GM12874 (cell line): ENCODE data around the gene SLAMF9.

Experiments used
- TF ChIP-seq, protein P1 (sequence below): IDR thresholded peaks from 2 replicates; pipeline ENCODE4 v1.5.1; 2011; ENCODE audit warnings: low read depth, mild to moderate bottlenecking, control low read depth, low read length, moderate library complexity; ENCODE audit not compliant: insufficient read depth

The SLAMF9 gene

DNA sequence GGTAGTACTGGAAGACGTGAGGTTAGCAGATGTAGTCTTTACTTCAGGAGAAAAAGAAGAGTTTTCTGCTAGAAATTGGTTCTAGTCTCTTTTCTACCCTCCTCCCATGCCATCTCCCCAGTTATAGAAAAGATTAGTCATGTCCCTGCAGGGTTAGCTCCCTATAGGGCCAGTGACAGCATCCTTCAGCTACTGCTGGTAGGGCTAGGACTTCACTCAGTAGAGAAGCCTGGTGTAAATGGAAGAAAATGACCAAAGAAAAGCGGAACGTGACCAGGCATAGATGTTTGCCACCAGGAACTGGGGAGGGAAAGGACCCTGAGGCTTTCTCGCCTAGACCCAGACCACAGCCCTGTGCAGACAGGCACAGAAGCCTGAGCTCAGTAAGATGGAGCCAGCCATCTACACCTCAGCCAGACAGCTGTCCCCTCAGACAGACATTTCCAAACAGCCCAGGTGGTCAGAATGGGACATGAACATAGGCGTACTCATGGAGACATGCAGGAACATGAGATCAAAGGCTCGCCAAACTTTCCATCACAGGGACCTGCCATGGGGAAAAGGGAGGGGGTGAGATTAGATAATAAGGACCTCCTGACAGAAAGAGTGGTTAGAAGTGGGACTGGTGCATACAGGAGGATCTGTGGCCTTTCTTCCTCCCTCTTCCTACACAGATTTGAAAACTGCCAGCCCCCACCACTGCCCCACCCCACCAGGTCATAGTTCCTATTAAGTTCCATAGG lies 23.5 kb upstream of the SLAMF9 start:
- TF ChIP-seq, protein P1, sequence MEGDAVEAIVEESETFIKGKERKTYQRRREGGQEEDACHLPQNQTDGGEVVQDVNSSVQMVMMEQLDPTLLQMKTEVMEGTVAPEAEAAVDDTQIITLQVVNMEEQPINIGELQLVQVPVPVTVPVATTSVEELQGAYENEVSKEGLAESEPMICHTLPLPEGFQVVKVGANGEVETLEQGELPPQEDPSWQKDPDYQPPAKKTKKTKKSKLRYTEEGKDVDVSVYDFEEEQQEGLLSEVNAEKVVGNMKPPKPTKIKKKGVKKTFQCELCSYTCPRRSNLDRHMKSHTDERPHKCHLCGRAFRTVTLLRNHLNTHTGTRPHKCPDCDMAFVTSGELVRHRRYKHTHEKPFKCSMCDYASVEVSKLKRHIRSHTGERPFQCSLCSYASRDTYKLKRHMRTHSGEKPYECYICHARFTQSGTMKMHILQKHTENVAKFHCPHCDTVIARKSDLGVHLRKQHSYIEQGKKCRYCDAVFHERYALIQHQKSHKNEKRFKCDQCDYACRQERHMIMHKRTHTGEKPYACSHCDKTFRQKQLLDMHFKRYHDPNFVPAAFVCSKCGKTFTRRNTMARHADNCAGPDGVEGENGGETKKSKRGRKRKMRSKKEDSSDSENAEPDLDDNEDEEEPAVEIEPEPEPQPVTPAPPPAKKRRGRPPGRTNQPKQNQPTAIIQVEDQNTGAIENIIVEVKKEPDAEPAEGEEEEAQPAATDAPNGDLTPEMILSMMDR, result no peak

- TF ChIP-seq, protein P1, result no peak
Measured at GRCh38 chr1:159974350-159974965, 20.4 kb upstream of the SLAMF9 start.

GRCh38 chr1:159973350-159973940 lies 19.4 kb upstream of the SLAMF9 start:
- TF ChIP-seq, protein P1, result no peak

DNA sequence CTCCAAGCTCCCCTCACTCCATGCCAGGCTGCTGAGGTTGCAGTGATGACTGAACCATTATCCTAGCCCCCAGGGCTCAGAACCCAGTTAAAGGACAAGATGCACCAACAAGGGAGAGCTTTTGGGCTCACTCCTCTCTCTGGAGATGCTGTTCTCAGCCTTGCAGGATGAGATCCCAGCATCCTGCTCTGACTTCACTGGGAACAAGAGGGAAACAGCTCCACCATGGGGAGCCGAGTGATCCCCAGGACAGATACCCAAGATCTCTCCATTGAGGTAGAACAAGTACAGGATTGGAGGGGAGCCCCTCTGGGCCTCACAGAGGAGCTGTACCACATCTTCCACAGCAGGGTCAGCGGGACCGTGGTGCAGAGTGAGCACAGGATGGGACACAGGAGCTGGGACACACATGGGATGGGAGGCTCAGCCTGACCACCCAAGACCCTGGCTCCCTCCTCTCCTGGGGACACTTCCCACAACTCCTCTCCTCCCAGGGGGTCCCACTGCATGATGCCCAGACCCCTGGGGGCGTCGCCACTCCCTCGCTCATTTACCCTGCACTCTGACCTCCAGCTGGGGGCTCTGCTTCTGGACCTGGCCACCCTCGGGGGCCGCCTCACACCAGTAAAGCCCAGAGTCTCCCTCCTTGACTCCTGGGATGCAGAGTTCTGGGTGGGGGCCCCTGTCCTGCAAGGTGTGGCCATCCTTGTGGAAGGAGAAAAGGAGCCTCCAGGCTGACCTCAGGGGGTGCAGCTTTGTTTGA lies 18.6 kb upstream of the SLAMF9 start:
- TF ChIP-seq, protein P1, result no peak

- TF ChIP-seq, protein P1, result no peak
Measured at GRCh38 chr1:159970932-159971342, 16.9 kb upstream of the SLAMF9 start.

DNA sequence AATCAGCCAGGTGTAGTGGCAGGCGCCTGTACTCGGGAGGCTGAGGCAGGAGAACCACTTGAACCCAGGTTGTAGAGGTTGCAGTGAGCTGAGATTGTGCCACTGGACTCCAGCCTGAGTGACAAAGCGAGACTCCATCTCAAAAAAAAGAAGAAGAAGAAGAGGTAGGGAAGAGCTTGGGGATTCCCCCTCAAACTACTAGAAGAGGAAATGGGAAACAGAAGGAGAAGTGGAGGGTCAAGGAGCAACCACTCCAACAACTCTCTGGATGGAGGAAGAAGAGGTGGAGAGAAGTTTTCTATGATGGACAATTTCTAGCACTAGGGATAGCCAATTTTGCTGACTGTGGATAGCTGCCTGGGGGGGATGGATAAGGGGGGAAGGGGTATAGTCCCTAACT lies 14.9 kb upstream of the SLAMF9 start:
- TF ChIP-seq, protein P1, result no peak

GRCh38 chr1:159965263-159965662 lies 11.2 kb upstream of the SLAMF9 start:
- TF ChIP-seq, protein P1, result no peak
